Hepatocyte (in vitro differentiated cells): ENCODE results near the gene CUZD1.

Experiments
- CTCF ChIP-seq: fragments of 200-600 bp; sonication (generic); IDR thresholded peaks from 2 replicates; pipeline ENCODE4 v1.5.1; 2016; ENCODE audit warnings: antibody characterized with exemption, mild to moderate bottlenecking; ENCODE audit not compliant: poor library complexity
- EZH2 ChIP-seq: fragments of 200-600 bp; sonication (generic); IDR thresholded peaks from 2 replicates; pipeline ENCODE4 v1.6.1; 2016; ENCODE audit warnings: antibody characterized with exemption, mild to moderate bottlenecking, borderline replicate concordance
- EZH2phosphoT487 ChIP-seq: fragments of 200-600 bp; sonication (generic); IDR thresholded peaks from one replicate; pipeline ENCODE4 v1.6.1; 2018; ENCODE audit warnings: antibody characterized with exemption, mild to moderate bottlenecking, low read depth, moderate library complexity; ENCODE audit not compliant: unreplicated experiment, severe bottlenecking

GRCh38 chr10:122855745-122856144, 10.1 kb upstream of the CUZD1 start:
- TF ChIP-seq CTCF (no peak), EZH2phosphoT487 (no peak), EZH2 (no peak)
